Activated CD4-positive, alpha-beta T cell treated with anti-CD3 and anti-CD28 coated beads, Interleukin-2, amount 50 U/mL, for 48 hours (primary cell): Measurements from ENCODE around the gene FAM13A.
A peak's percentile ranks its signal among the peaks of the same experiment; 100 is the strongest.

Source experiments
- DNase-seq, 2 experiments: peaks; one replicate each; pipeline ENCODE4 v3.0.0-alpha.2; 2020

Gene FAM13A

DNA sequence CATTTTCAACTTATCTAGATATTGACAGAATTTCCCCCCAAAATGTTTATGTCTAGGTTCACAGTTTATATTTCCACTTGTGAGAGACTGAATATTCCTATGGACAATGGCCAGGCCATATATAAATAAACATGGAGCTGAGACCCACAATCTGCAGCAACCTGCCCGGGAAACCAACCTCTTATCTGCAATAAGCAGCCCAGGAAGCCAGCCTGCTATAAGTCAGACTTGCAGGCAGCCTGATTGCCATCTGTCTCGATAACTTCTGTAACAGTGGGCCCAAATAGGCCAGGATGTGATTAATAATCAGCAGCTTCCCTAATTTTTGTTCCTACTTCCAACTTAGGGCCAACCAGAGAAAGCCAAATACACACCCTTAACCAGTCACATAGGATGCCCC lies 354.2 kb downstream of the FAM13A start:
- DNase-seq = no peak

- DNase-seq = no peak
Measured at GRCh38 chr4:88698519-88698918, 358.5 kb downstream of the FAM13A start.

- peak; percentile 61 to 71 for DNase-seq
Measured at GRCh38 chr4:88697588-88698329, 359.2 kb downstream of the FAM13A start, which contains the start of gene NAP1L5. NAP1L5 (minus strand) TSS chr4:88697829; CDS start chr4:88697754, 75 bp downstream.

DNA sequence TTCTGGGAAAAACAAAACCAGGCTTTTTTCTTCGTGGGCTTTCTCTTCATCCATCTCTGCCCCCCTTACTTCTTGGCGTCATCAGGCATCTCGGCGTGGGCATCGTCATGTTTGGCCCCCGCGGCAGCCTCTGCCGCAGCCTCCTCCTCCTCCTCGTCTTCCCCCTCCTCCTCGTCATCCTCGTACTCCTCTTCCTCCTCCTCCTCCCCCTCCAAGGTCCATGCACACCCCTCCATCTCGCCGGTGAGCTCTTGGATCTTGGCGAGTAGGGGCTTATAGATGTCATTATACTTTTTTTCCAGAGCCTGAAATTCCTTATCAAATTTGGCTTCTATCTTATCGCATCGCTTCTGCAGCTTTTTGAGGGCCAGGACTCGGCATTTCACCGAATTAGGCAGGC lies 359.8 kb downstream of the FAM13A start:
- peak; percentile 10 to 17 for DNase-seq

GRCh38 chr4:88696630-88697029 lies 360.4 kb downstream of the FAM13A start:
- no peak for DNase-seq

DNA sequence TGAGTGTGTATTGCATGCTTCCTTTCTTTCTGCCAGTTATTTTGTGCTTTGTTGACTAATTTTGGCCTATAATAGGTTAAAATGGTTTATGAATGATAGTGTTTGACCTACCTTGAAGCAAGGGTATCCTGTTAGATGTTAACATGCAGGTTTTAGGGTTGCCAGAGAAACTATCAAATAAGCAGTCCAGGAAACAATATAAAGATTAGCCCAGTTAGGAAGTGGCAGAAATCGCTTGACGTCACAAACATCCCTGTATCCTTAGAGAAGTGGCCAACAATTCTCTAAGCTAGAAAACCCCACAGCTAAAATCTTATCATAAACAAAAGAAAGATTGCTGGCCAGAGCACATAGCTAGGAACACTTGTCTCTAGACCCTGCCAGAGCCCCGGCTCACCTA lies 363.2 kb downstream of the FAM13A start:
- DNase-seq = no peak

- no peak for DNase-seq
Measured at GRCh38 chr4:88690355-88690754, 366.6 kb downstream of the FAM13A start.

DNA sequence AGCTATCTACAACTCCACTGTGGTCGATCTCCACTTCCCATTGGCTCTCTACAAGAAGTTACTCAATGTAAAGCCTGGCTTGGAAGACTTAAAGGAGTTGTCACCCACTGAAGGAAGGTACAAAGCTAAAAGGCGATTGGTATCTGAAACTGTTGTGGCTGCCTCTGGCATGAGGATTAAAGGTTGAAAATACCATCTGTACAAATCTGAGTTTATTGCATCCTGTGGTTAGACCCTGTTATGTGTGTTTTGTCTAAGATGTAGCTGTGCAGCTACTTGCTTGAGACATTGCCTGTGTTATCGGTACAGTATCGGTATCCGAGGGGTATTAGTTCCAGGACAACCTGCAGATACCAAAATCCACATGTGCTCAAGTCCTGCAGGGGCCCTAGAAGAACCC lies 375.8 kb downstream of the FAM13A start:
- DNase-seq = no peak
